GM18867 (cell line): ENCODE results near the gene RNASE1.
"Not testable (repeated sequence)": the region's sequence is repeated elsewhere in the genome, so short reads cannot be mapped to it uniquely, and the experiment has no call there.

Experiments used
- ATAC-seq: cut with Tn5 transposase; IDR thresholded peaks from one replicate; pipeline ENCODE4 v1.9.1; 2021; ENCODE audit warnings: mild to moderate bottlenecking, moderate library complexity; ENCODE audit not compliant: unreplicated experiment

RNASE1 gene

DNA sequence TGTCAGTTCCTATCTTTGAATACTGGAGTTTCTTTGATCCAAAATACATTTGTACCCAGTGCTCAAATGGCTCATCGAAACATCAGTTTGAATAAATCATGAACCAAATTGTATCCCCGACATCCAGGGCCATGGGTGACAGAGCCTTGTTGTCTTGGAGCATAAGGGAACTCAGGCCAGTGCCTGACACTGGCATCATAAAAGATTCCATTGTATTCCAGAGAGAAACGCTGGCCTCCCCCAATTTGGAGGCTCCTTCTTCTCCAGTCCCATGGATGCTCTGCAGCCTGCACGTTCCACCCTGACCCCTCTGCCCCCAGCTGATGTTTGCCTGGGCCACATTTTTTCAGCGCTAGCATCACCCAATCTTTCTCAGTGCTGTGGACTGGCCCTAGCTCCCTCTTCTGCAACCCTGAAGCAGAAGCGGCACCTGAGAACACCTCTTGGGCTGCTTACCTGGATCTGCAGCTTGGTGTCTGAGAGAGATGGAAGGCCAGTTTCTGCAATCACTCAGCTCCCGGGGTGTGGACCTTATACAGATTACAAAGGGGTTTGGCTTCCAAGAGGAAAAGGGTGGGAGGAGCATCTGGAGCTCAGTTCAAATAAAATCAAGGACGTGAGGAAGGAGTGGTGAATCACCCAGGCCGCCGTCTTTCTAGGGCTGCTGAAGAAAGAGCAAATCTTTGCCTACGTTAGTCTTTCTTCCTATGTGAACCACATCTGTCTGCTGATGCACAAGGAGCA, at the start of gene RNASE1:
TSS of gene RNASE1 (minus strand) at position 504 of the 744 bp plus-strand sequence. CDS start 776 bp downstream, outside the sequence.
- ATAC-seq: no peak

DNA sequence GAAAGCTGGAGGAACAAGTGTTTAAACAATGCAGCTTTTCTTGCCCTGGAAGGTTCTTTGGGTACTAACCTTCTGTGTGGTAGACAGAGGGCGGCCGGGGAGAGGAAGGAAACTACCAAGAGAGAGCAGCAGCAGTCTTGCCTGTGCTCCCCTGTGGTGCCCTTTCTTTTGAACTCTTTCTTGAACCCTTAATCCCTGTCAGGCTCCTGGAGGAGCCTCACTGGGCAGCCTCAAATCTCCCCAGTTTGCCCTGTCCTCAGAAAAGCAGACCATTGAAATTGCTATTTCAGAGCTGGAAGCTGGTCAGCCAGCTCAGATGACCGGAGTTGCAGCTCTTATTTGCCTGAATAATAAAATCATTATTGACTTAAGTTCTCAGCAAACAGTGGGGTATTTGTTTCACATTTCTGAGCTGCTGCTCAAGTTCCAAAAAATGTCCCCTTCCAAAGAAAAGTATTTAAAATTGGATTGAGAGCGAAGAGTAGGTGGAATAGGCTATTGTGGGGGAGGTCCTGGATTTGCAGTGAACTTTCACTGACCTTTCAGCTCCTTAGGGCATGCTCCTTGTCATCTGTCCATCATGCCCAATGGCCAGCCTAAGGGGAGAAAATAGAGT, 46.4 kb upstream of the RNASE1 start:
- ATAC-seq: no peak

GRCh38 chr14:20848316-20848954, 45.8 kb upstream of the RNASE1 start:
- ATAC-seq: no peak

DNA sequence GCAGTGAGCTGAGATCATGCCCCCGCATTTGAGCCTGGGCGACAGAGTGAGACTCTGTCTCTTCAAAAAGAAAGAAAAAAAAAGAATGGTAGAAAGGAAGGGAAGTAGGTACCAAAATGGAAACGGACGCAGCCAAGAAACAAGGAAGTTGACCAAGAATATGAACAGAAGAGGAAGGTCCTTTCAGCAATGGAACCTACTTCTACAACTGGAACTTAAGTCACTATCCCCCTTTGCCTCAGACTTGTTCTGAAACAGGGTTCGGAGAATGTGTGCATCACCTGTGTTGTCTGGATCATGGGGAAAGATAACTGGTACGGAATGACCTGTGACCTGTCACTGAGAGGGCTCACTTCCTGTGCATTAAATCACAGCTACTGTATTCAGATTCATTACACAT, 43.9 kb upstream of the RNASE1 start:
- no peak for ATAC-seq

GRCh38 chr14:20841096-20841495, 38.5 kb upstream of the RNASE1 start:
- no peak for ATAC-seq

DNA sequence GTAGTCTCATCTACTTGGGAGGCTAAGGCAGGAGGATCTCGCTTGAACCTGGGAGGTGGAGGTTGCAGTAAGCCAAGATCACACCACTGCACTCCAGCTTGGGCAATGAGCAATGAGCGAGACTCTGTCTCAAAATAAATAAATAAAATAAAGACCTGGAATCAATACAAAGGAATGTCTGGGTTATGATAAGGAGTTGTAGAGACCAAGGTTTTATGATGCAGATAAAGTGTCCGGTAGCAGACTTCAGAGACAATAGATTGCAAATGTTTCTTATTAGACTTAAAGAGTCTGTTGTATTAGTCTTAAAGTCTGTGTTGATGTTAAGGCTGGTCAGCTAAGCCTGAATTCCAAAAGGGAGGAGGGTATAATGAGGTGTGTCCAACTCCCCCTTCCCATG, 35.2 kb upstream of the RNASE1 start:
- no peak for ATAC-seq

DNA sequence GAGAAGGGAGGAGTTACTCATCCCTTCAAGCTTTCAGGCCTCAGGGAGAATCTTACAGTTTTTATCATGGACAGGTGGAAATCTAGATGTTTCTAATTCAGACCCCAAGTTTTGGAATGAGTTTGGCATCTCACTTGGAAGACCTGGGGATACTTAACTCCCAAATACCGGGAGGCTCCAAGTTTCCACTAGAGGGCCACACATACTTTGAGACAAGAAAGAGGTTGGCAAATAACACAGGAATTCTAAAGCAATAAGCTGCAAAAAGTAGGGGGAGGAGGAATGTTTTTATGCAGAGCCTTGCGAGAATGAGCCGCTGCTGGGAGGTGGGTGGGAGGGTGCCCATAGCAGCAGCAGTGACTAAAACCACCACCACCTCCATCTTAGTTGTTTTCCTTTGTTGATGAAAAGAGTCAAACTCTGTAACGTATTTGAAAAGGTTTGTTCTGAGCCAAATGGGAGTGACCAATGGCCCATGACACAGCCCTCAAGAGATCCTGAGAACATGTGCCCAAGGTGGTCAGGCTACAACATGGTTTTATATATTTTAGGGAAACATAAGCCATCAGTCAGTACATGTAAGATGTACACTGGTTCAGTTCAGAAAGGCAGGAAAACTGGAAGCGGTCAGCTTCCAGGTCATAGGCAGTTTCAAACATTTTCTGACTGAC, 34.2 kb upstream of the RNASE1 start:
- ATAC-seq: no peak

DNA sequence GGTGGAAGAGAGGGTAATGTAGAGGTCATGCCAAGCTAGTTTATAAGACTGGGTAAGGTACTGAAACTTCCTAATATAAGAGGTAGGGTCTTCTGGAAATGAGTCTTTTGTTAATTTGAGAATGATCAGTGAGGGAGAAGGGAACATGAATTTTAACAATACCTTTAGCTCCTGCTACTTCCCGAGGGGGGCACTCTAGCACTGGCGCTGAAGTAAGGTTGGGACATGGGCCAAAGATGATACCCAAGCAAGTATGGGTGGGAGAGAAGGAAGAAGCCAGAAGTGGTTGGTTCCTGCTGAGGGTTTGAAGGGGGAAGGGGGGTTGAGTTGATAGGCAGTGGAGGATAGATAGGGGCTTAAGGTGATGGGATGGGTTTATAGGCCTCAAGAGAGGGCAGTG, 32.3 kb upstream of the RNASE1 start:
- no peak for ATAC-seq

GRCh38 chr14:20830831-20831230, 28.2 kb upstream of the RNASE1 start:
- ATAC-seq: no peak

GRCh38 chr14:20828024-20828694, 25.5 kb upstream of the RNASE1 start:
- not testable (repeated sequence) for ATAC-seq

DNA sequence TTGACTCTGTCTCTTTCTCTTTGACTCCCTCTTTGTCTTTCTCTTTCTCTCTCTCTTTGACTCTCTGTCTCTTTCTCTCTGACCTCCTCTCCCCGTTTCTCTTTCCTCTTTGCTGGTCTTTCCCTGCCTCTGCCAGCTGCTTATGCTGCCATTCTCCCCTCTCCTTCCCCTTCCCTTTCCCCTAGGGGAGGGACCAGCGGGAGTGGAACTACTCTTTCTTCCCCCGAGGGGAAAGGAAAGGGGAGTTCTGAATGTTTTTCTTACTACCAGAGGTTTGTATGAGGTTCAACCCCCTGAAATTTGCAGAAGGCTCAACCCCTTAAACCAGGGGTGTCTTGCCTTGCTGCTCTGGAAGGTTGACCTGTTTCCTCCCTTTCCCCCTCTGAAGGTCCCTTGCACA, 24.7 kb upstream of the RNASE1 start:
- no peak for ATAC-seq

DNA sequence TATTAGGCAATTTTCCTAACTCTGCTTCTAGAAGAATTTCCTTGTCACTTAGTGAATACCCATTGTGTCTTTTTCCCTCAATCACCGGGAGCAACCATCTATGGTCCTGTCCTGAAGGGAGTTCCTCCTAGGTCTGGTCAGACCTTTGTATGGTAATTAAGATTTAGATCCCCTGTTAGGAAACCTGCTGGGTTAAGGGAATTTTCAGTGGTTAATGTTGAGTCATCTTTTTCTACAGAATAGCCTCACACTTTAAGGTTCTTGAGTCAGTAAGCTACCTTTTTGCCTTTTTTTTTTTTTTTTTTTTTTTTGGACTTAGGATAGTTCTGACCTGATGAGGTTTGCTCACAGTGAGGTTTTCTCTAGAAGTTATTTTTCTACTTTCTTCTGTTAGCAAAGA, 24.0 kb upstream of the RNASE1 start:
- ATAC-seq: not testable (repeated sequence)

GRCh38 chr14:20823859-20824258, 21.2 kb upstream of the RNASE1 start:
- ATAC-seq: no peak

GRCh38 chr14:20821521-20822108, 19.0 kb upstream of the RNASE1 start:
- not testable (repeated sequence) for ATAC-seq

- ATAC-seq: no peak
Measured at GRCh38 chr14:20820063-20820904, 17.6 kb upstream of the RNASE1 start.

- no peak for ATAC-seq
Measured at GRCh38 chr14:20818861-20819260, 16.2 kb upstream of the RNASE1 start.

- ATAC-seq: not testable (repeated sequence)
Measured at GRCh38 chr14:20815946-20816345, 13.3 kb upstream of the RNASE1 start.

DNA sequence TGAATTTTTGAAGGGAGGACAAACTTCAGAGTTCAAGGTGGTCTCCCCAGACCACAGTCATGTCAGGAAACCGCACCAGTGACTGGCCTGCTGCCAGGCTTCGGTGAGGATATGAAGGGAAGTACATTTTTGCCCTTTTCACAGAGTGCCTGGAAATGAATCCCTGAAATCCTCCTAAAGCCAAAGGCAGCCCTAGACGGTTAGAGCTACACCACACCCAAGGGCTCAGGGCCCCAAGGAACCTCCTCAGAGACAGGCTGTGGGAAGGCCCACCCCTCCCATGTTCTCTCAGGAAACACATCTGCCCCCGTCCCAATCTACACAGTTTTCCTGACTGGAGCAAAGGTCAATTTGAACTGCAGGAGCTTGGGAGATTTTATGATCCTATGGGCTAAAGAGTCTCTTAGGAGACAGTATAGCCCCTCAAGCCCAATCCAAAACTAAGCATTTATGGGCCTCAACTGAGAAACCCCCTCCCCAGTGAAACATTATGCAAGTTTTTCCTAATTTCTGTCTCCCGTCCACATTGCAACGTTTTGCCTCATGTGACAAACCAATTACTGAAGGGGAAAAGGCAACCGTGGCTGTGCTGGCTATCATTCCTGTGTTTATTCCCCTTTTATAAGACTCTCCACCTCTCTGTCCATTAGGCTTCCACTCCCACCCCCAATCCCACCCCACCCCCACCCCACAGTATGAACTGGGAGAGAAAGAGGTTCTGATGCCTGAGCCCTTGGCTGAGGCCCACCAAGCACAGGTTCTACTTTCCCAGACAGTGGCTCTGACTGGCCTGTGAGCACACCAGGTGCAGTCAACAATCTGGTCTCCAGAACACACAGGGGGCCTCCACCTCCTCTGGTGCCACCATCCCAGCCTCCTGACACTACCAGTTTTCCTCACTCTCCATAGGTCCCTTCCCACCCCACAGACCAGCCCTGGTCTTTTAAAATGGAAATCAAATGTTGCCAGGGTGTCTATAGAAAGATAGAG, 9.6 kb upstream of the RNASE1 start:
- no peak for ATAC-seq

DNA sequence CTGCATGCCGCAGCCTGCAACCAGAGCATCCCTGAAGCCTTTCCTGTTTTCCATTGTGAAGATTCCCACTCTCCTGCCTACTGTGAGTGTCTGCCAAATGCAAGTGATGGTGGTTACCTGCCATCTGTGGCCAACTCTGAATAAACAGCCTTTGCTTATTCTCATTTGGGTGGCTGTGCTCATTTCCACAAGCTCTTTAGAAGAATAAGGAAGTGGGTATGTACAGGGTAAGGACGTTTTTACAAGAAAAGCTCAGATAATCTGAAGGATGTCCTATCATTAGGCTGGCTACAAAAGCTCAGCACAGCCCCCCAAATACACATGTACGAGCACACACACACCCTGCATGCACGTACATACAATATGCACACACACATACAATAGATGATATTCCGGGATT, 7.3 kb upstream of the RNASE1 start:
- no peak for ATAC-seq
